OCI-LY1 (cell line): ENCODE measurements around the gene NELL2.

Experiments used
- H2AFZ ChIP-seq: fragments of 200-600 bp; sonication (generic), shearing (Covaris generic); 2 replicates; pipeline ENCODE4 v1.6.0; 2014; ENCODE audit warnings: antibody characterized with exemption, mild to moderate bottlenecking, low read length
- H3F3A ChIP-seq: fragments of 200-600 bp; sonication (generic), shearing (Covaris generic); 2 replicates; pipeline ENCODE4 v1.6.0; 2014; ENCODE audit warnings: mild to moderate bottlenecking, antibody characterized with exemption, low read length, moderate library complexity; ENCODE audit not compliant: insufficient read depth
- H3K27ac ChIP-seq: fragments of 200-600 bp; sonication (generic); 2 replicates; pipeline ENCODE4 v1.5.1; 2014; ENCODE audit warnings: low read length, mixed run types, mild to moderate bottlenecking, low read depth; ENCODE audit not compliant: poor library complexity, severe bottlenecking
- H3K27me3 ChIP-seq: fragments of 200-600 bp; sonication (generic); 2 replicates; pipeline ENCODE4 v1.6.0; 2014; ENCODE audit warnings: antibody characterized with exemption, mild to moderate bottlenecking, low read length, moderate library complexity; ENCODE audit not compliant: insufficient read depth
- H3K36me3 ChIP-seq: fragments of 200-600 bp; sonication (generic); 2 replicates; pipeline ENCODE4 v1.6.1; 2014; ENCODE audit warnings: mild to moderate bottlenecking, antibody characterized with exemption, low read length, moderate library complexity, mixed read lengths; ENCODE audit not compliant: insufficient read depth
- H3K4me1 ChIP-seq: fragments of 200-600 bp; sonication (generic); 2 replicates; pipeline ENCODE4 v1.5.1; 2014; ENCODE audit warnings: mild to moderate bottlenecking, low read length, moderate library complexity; ENCODE audit not compliant: insufficient read depth, severe bottlenecking
- H3K4me2 ChIP-seq: fragments of 200-600 bp; sonication (generic), shearing (Covaris generic); 2 replicates; pipeline ENCODE4 v1.6.1; 2014; ENCODE audit warnings: low read length
- H3K4me3 ChIP-seq: fragments of 200-600 bp; sonication (generic); 2 replicates; pipeline ENCODE4 v1.5.1; 2014; ENCODE audit warnings: low read length, low read depth, mild to moderate bottlenecking, mixed read lengths; ENCODE audit not compliant: poor library complexity, severe bottlenecking
- H3K79me2 ChIP-seq: fragments of 200-600 bp; shearing (Covaris generic); 2 replicates; pipeline ENCODE4 v1.6.1; 2016; ENCODE audit warnings: mixed run types, low read length, mixed read lengths; ENCODE audit not compliant: insufficient read depth
- H3K9ac ChIP-seq: fragments of 200-600 bp; sonication (generic), shearing (Covaris generic); 2 replicates; pipeline ENCODE4 v1.6.1; 2014; ENCODE audit warnings: mild to moderate bottlenecking, low read length, mixed read lengths
- H3K9me2 ChIP-seq: fragments of 200-600 bp; sonication (generic), shearing (Covaris generic); 2 replicates; pipeline ENCODE4 v1.6.1; 2014; ENCODE audit warnings: low read depth, mild to moderate bottlenecking, low read length, mixed read lengths
- H3K9me3 ChIP-seq: fragments of 200-600 bp; shearing (Covaris generic); 2 replicates; pipeline ENCODE4 v1.6.1; 2014; ENCODE audit warnings: low read length, mixed read lengths
- H4K20me1 ChIP-seq: fragments of 200-600 bp; sonication (generic), shearing (Covaris generic); 2 replicates; pipeline ENCODE4 v1.6.0; 2016; ENCODE audit warnings: mild to moderate bottlenecking, low read length; ENCODE audit not compliant: insufficient read depth
- CTCF ChIP-seq: fragments of 200-600 bp; sonication (generic), shearing (Covaris generic); IDR thresholded peaks from 2 replicates; pipeline ENCODE4 v1.5.1; 2017; ENCODE audit warnings: mild to moderate bottlenecking, antibody characterized with exemption, low read length, moderate library complexity, mixed read lengths
- EZH2 ChIP-seq: fragments of 200-600 bp; sonication (generic), shearing (Covaris generic); IDR thresholded peaks from 2 replicates; pipeline ENCODE4 v1.8.0; 2017; ENCODE audit warnings: borderline replicate concordance, mixed run types, mild to moderate bottlenecking, antibody characterized with exemption, low read length, moderate library complexity, mixed read lengths

Gene NELL2

DNA sequence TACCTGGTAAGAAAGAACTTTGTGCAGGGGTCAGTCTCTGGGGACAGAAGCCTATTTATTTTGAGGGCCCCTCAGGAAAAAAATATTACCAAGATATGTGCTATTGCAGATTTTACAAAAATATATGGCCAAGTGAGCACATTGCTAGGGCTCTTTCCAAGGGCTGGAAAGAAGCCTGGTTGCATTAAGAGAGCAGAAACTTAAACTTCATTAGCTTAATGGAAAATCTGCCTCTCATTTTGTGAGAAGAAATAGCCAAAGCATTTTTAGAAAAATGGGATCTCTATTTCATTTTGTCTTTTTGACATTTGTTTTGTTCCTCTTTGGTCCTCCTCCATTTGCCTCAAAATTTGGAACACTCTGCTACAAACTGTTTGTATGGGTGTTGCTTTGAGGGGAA is 283.5 kb downstream of the NELL2 start:
- Histone ChIP-seq H4K20me1 (no peaks in the 10 kb centered on the region), H3K36me3 (no peaks in the 10 kb centered on the region; the same call in 1 of the 2 replicates), H2AFZ (no peak overlapping the region), H3K27me3 (no peaks in the 10 kb centered on the region), H3K4me2 (no peak overlapping the region), H3K9me2 (no peaks in the 10 kb centered on the region), H3K27ac (no peak overlapping the region), H3K4me1 (peaks cover 20% of the 10 kb centered on the region), H3K79me2 (no peaks in the 10 kb centered on the region), H3K9me3 (no peaks in the 10 kb centered on the region), H3F3A (no peaks in the 10 kb centered on the region), H3K4me3 (no peak overlapping the region), H3K9ac (no peak overlapping the region)
- TF ChIP-seq EZH2 (no peak), CTCF (no peak)

DNA sequence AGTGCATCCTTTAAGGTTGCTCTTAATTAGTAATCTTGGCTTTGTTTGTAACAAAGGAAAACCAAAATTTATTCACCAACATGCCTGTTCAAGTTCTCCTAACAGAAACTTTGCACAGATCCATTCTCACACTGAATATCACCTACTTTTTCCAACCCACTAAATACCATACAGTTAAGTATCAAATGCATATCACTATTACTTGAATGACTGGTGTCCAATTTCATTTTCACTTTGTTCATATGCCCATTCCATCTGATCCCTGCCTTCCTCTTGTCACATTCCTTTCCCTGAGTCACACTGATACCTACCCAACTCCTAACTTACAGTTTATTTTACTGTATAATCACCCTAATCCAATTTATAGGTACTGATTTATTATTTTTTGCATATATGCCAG is 286.4 kb downstream of the NELL2 start:
- H4K20me1 ChIP-seq = no peaks in the 10 kb centered on the region
- no peaks in the 10 kb centered on the region; the same call in 1 of the 2 replicates for H3K36me3 ChIP-seq
- H3K9ac ChIP-seq = no peak overlapping the region
- no peak overlapping the region for H3K4me3 ChIP-seq
- H3F3A ChIP-seq = no peaks in the 10 kb centered on the region
- peaks cover 21% of the 10 kb centered on the region for H3K4me1 ChIP-seq
- no peaks in the 10 kb centered on the region for H3K9me2 ChIP-seq
- H3K27me3 ChIP-seq = no peaks in the 10 kb centered on the region
- H2AFZ ChIP-seq = no peak overlapping the region
- TF ChIP-seq EZH2 (no peak), CTCF (no peak)
- no peaks in the 10 kb centered on the region for H3K79me2 ChIP-seq
- no peaks in the 10 kb centered on the region for H3K9me3 ChIP-seq
- no peak overlapping the region for H3K27ac ChIP-seq
- H3K4me2 ChIP-seq = no peak overlapping the region

- Histone ChIP-seq H3K79me2 (no peaks in the 10 kb centered on the region), H3F3A (no peaks in the 10 kb centered on the region), H3K4me1 (peaks cover 29% of the 10 kb centered on the region), H3K9me2 (no peaks in the 10 kb centered on the region), H4K20me1 (no peaks in the 10 kb centered on the region), H3K9ac (no peak overlapping the region; the same call in 1 of the 2 replicates), H3K4me3 (no peak overlapping the region), H3K4me2 (no peak overlapping the region), H3K9me3 (no peaks in the 10 kb centered on the region), H2AFZ (no peak overlapping the region), H3K36me3 (no peaks in the 10 kb centered on the region; the same call in 1 of the 2 replicates), H3K27ac (peak overlapping the region; percentile 70), H3K27me3 (no peaks in the 10 kb centered on the region)
- no peak for TF ChIP-seq CTCF
- no peak for TF ChIP-seq EZH2
Measured at GRCh38 chr12:44588651-44589050, 287.5 kb downstream of the NELL2 start.
